ENCODE measurements around the gene DSG3. TPM values are rescaled to one million over a fixed set of nuclear protein-coding genes. Genes with fewer than 3 reads are reported as not detected.

Gene DSG3
- total and polyA plus RNA-seq, 2 donors from 2014 or later, result not detected

- FAIRE-seq, result no peak
Measured at GRCh38 chr18:31430554-31430953, 17.0 kb upstream of the DSG3 start.

GRCh38 chr18:31432316-31432715, 15.2 kb upstream of the DSG3 start:
- DNase-seq, result no peak
- no peak for FAIRE-seq
- Histone ChIP-seq H3K36me3 (ENCODE audit: control insufficient read depth in 2 of 3, insufficient read depth in 3 of 3, low read length in 3 of 3) (no peaks in the 10 kb centered on the region), H3K4me3 (ENCODE audit: low read length in 3 of 3) (no peak overlapping the region), H3K27me3 (ENCODE audit: control insufficient read depth, insufficient read depth, low read length) (no peaks in the 10 kb centered on the region), H3K27ac (ENCODE audit: low read depth in 2 of 2, low read length in 2 of 2) (no peak overlapping the region), H3K4me1 (ENCODE audit: control insufficient read depth in 2 of 3, insufficient read depth in 2 of 3, low read depth in 1 of 3, low read length in 3 of 3) (no peaks in the 10 kb centered on the region), H3K9me3 (ENCODE audit: control insufficient read depth in 2 of 3, insufficient read depth in 1 of 3, low read length in 3 of 3) (peaks cover 0 to 5% (median 0%) of the 10 kb centered on the region in 3 donors), H3K9ac (ENCODE audit: low read length in 3 of 3) (no peak overlapping the region)
- intact Hi-C loops (cut with DNase I), result no loop called here
- no peak for TF ChIP-seq CTCF (IDR thresholded peaks at IDR 0.05; ENCODE audit: borderline replicate concordance, extremely low read depth, insufficient read depth)

More at GRCh38 chr18:31430554-31430953, 17.0 kb upstream of the DSG3 start:
- H3K4me1 ChIP-seq (ENCODE audit: control insufficient read depth in 2 of 3, insufficient read depth in 2 of 3, low read depth in 1 of 3, low read length in 3 of 3), result no peaks in the 10 kb centered on the region
- no peak for TF ChIP-seq CTCF (IDR thresholded peaks at IDR 0.05; ENCODE audit: borderline replicate concordance, extremely low read depth, insufficient read depth)
- peaks cover 0 to 5% (median 0%) of the 10 kb centered on the region in 3 donors for H3K9me3 ChIP-seq (ENCODE audit: control insufficient read depth in 2 of 3, insufficient read depth in 1 of 3, low read length in 3 of 3)
- H3K4me3 ChIP-seq (ENCODE audit: low read length in 3 of 3), result no peak overlapping the region
- no peak overlapping the region for H3K9ac ChIP-seq (ENCODE audit: low read length in 3 of 3)
- no peak for DNase-seq
- H3K36me3 ChIP-seq (ENCODE audit: control insufficient read depth in 2 of 3, insufficient read depth in 3 of 3, low read length in 3 of 3), result no peaks in the 10 kb centered on the region
- intact Hi-C loops (cut with DNase I), result no loop called here
- no peak overlapping the region for H3K27ac ChIP-seq (ENCODE audit: low read depth in 2 of 2, low read length in 2 of 2)
- no peaks in the 10 kb centered on the region for H3K27me3 ChIP-seq (ENCODE audit: control insufficient read depth, insufficient read depth, low read length)

DNA sequence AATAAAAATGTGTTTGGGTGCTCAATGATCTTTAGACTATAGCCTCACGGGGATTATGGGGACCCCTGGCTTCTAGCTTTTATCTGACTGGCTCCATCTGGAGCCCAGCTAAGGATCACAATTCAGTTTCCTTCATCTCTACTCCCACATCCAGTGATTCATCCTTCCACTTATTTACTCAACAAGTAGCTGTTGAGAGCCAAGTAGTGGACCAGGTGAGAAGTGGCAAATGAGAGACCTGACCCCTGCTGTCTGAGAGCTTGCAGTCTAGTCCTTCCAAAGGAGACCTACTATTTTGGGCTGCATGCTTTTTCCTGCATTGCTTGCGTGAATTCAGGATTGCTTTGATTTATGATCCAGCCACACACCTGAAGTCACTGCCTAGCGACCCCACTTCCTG, 10.7 kb upstream of the DSG3 start:
- H3K36me3 ChIP-seq (ENCODE audit: control insufficient read depth in 2 of 3, insufficient read depth in 3 of 3, low read length in 3 of 3), result no peaks in the 10 kb centered on the region
- no peak for TF ChIP-seq CTCF (IDR thresholded peaks at IDR 0.05; ENCODE audit: borderline replicate concordance, extremely low read depth, insufficient read depth)
- no peak for FAIRE-seq
- H3K4me3 ChIP-seq (ENCODE audit: low read length in 3 of 3), result no peak overlapping the region
- peaks cover 0 to 5% (median 0%) of the 10 kb centered on the region in 3 donors for H3K9me3 ChIP-seq (ENCODE audit: control insufficient read depth in 2 of 3, insufficient read depth in 1 of 3, low read length in 3 of 3)
- intact Hi-C loops (cut with DNase I), result no loop called here
- H3K4me1 ChIP-seq (ENCODE audit: control insufficient read depth in 2 of 3, insufficient read depth in 2 of 3, low read depth in 1 of 3, low read length in 3 of 3), result no peaks in the 10 kb centered on the region
- no peak overlapping the region for H3K27ac ChIP-seq (ENCODE audit: low read depth in 2 of 2, low read length in 2 of 2)
- no peak for DNase-seq
- no peaks in the 10 kb centered on the region for H3K27me3 ChIP-seq (ENCODE audit: control insufficient read depth, insufficient read depth, low read length)
- no peak overlapping the region for H3K9ac ChIP-seq (ENCODE audit: low read length in 3 of 3)

- no peaks in the 10 kb centered on the region for H3K27me3 ChIP-seq (ENCODE audit: control insufficient read depth, insufficient read depth, low read length)
- DNase-seq, result no peak
- H3K36me3 ChIP-seq (ENCODE audit: control insufficient read depth in 2 of 3, insufficient read depth in 3 of 3, low read length in 3 of 3), result no peaks in the 10 kb centered on the region
- H3K9ac ChIP-seq (ENCODE audit: low read length in 3 of 3), result no peak overlapping the region
- no peaks in the 10 kb centered on the region for H3K9me3 ChIP-seq (ENCODE audit: control insufficient read depth in 2 of 3, insufficient read depth in 1 of 3, low read length in 3 of 3)
- no peak for FAIRE-seq
- H3K27ac ChIP-seq (ENCODE audit: low read depth in 2 of 2, low read length in 2 of 2), result no peak overlapping the region
- H3K4me3 ChIP-seq (ENCODE audit: low read length in 3 of 3), result no peak overlapping the region
- TF ChIP-seq CTCF (IDR thresholded peaks at IDR 0.05; ENCODE audit: borderline replicate concordance, extremely low read depth, insufficient read depth), result no peak
- H3K4me1 ChIP-seq (ENCODE audit: control insufficient read depth in 2 of 3, insufficient read depth in 2 of 3, low read depth in 1 of 3, low read length in 3 of 3), result no peaks in the 10 kb centered on the region
- intact Hi-C loops (cut with DNase I), result no loop called here
Measured at GRCh38 chr18:31438402-31438801, 9.1 kb upstream of the DSG3 start.

Data from kidney (tissue), 14 donors.